Endodermal cell (in vitro differentiated cells): ENCODE data around the gene ZNF341. TPM values are rescaled to one million over a fixed set of nuclear protein-coding genes. Genes with fewer than 3 reads are reported as not detected.

Experiments
- DNase-seq: peaks from one replicate; pipeline ENCODE4 v3.0.0-alpha.2; 2017
- H3K27ac ChIP-seq: 2 replicates; pipeline ENCODE4 v1.5.1; 2013; ENCODE audit warnings: mild to moderate bottlenecking, low read depth, low read length, moderate library complexity
- H3K27me3 ChIP-seq: 2 replicates; pipeline ENCODE4 v1.6.1; 2013; ENCODE audit warnings: mild to moderate bottlenecking, low read length, moderate library complexity; ENCODE audit not compliant: insufficient read depth, control insufficient read depth, poor library complexity, severe bottlenecking
- H3K36me3 ChIP-seq: 2 replicates; pipeline ENCODE4 v1.7.0; 2013; ENCODE audit warnings: mild to moderate bottlenecking, low read length, moderate library complexity; ENCODE audit not compliant: control insufficient read depth, insufficient read depth
- H3K4me1 ChIP-seq: one replicate; pipeline ENCODE4 v1.7.0; 2013; ENCODE audit warnings: low read length; ENCODE audit not compliant: control insufficient read depth, insufficient read depth
- H3K4me3 ChIP-seq: 2 replicates; pipeline ENCODE4 v1.5.1; 2013; ENCODE audit warnings: mild to moderate bottlenecking, low read length, moderate library complexity
- H3K9ac ChIP-seq: 2 replicates; pipeline ENCODE4 v1.6.1; 2013; ENCODE audit warnings: mild to moderate bottlenecking, low read length, moderate library complexity; ENCODE audit not compliant: poor library complexity, severe bottlenecking; ENCODE audit errors: extremely low read depth
- H3K9me3 ChIP-seq: 2 replicates; pipeline ENCODE4 v1.6.1; 2013; ENCODE audit warnings: mild to moderate bottlenecking, low read length, moderate library complexity; ENCODE audit not compliant: control insufficient read depth
- H3K27ac Mint-ChIP-seq: 2 replicates; pipeline ENCODE4 v1.8.0; 2020; ENCODE audit warnings: mixed read lengths
- H3K27me3 Mint-ChIP-seq: 2 replicates; pipeline ENCODE4 v1.8.0; 2021; ENCODE audit warnings: mild to moderate bottlenecking, mixed read lengths; ENCODE audit not compliant: insufficient read depth
- H3K36me3 Mint-ChIP-seq: 2 replicates; pipeline ENCODE4 v1.8.0; 2020; ENCODE audit warnings: low read depth, mixed read lengths
- H3K4me1 Mint-ChIP-seq: 2 replicates; pipeline ENCODE4 v1.8.0; 2020; ENCODE audit warnings: mixed read lengths
- H3K4me3 Mint-ChIP-seq: 2 replicates; pipeline ENCODE4 v1.8.0; 2020; ENCODE audit warnings: mild to moderate bottlenecking, moderate library complexity, mixed read lengths
- H3K9me3 Mint-ChIP-seq: 2 replicates; pipeline ENCODE4 v1.8.0; 2020; ENCODE audit warnings: mild to moderate bottlenecking, mixed read lengths
- WGBS, 2 experiments: methylation state at CpG; one replicate each; pipeline versions ENCODE4 v1.1.5 to v1.1.7; 2013; ENCODE audit warnings: missing lambda C conversion rate in 2 of 2, mixed read lengths in 1 of 2; ENCODE audit not compliant: insufficient coverage in 1 of 2, insufficient read length in 1 of 2; 5-methylcytosine and 5-hydroxymethylcytosine counted together
- total RNA-seq, 2 donors: library from RNA; stranded (reverse); fragmentation: NEBNext Ultra II Directional in 1 of 2; extraction: Animal tissue kit (Norgen Biotek cat#: 25700) in 1 of 2; gene quantifications; 2 replicates in 1 of 2; 3 replicates in 1 of 2; pipeline ENCODE4 v1.2.1, GENCODE V29; 2021
- TF ChIP-seq, protein P1 (sequence below): fragments of 200-600 bp; sonication (generic); conservative IDR thresholded peaks from 2 replicates; pipeline ENCODE4 v1.5.0; 2021; ENCODE audit warnings: antibody characterized with exemption, mild to moderate bottlenecking

ZNF341 gene
- total RNA-seq, 2 donors from 2014 or later = 5.4 to 6.5 TPM

- Mint-ChIP-seq H3K36me3 (peaks cover 23% of the 10 kb centered on the region), H3K4me3 (no peak overlapping the region), H3K9me3 (no peaks in the 10 kb centered on the region), H3K27ac (peak overlapping the region; percentile 63), H3K27me3 (no peaks in the 10 kb centered on the region), H3K4me1 (peaks cover 78% of the 10 kb centered on the region)
- no peak for DNase-seq
- 90 to 92% methylated on average over 2 to 3 of the region's 3 CpGs for WGBS, 2 experiments
- Histone ChIP-seq H3K4me1 (peaks cover 32% of the 10 kb centered on the region), H3K36me3 (no peaks in the 10 kb centered on the region), H3K27me3 (no peaks in the 10 kb centered on the region), H3K9ac (no peak overlapping the region), H3K4me3 (no peak overlapping the region), H3K27ac (no peak overlapping the region), H3K9me3 (no peaks in the 10 kb centered on the region)
- TF ChIP-seq, protein P1, sequence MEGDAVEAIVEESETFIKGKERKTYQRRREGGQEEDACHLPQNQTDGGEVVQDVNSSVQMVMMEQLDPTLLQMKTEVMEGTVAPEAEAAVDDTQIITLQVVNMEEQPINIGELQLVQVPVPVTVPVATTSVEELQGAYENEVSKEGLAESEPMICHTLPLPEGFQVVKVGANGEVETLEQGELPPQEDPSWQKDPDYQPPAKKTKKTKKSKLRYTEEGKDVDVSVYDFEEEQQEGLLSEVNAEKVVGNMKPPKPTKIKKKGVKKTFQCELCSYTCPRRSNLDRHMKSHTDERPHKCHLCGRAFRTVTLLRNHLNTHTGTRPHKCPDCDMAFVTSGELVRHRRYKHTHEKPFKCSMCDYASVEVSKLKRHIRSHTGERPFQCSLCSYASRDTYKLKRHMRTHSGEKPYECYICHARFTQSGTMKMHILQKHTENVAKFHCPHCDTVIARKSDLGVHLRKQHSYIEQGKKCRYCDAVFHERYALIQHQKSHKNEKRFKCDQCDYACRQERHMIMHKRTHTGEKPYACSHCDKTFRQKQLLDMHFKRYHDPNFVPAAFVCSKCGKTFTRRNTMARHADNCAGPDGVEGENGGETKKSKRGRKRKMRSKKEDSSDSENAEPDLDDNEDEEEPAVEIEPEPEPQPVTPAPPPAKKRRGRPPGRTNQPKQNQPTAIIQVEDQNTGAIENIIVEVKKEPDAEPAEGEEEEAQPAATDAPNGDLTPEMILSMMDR = no peak
Observed at GRCh38 chr20:33829636-33830035, 97.8 kb downstream of the ZNF341 start.

DNA sequence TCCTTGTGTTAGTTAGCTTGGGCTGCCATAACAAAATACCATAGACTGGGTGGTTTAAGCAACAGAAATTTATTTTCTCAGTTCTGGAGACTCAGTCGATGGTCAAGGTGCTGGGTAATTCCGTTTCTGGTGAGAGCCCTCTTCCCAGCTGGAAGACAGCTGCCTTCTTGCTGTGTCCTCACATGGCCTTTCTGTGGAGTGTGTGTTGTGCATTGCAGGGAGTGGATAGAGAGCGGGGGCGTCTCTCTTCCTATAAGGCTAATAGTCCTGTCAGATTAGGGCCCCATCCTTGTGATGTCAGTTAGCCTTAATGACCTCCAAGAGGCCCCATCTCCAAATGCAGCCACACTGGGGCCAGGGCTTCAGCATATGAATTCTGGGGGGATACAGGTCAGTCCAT lies 98.6 kb downstream of the ZNF341 start:
- no peak overlapping the region for H3K27ac ChIP-seq
- peaks cover 6% of the 10 kb centered on the region for H3K9me3 ChIP-seq
- no peak overlapping the region for H3K4me3 Mint-ChIP-seq
- H3K4me3 ChIP-seq = no peak overlapping the region
- WGBS, 2 experiments = 83 to 98% methylated on average over 1 to 4 of the region's 4 CpGs
- H3K9me3 Mint-ChIP-seq = peaks cover 2% of the 10 kb centered on the region
- no peaks in the 10 kb centered on the region for H3K27me3 Mint-ChIP-seq
- no peak overlapping the region for H3K27ac Mint-ChIP-seq
- H3K36me3 Mint-ChIP-seq = peaks cover 31% of the 10 kb centered on the region
- no peak overlapping the region for H3K9ac ChIP-seq
- H3K4me1 Mint-ChIP-seq = peaks cover 71% of the 10 kb centered on the region
- TF ChIP-seq, protein P1 = no peak
- DNase-seq = no peak
- H3K4me1 ChIP-seq = peaks cover 26% of the 10 kb centered on the region
- H3K36me3 ChIP-seq = peaks cover 6% of the 10 kb centered on the region
- no peaks in the 10 kb centered on the region for H3K27me3 ChIP-seq

- no peak for DNase-seq
- H3K4me1 ChIP-seq = peaks cover 16% of the 10 kb centered on the region
- no peaks in the 10 kb centered on the region for H3K27me3 ChIP-seq
- Mint-ChIP-seq H3K4me1 (peaks cover 59% of the 10 kb centered on the region), H3K27me3 (no peaks in the 10 kb centered on the region), H3K36me3 (peaks cover 38% of the 10 kb centered on the region), H3K4me3 (no peak overlapping the region), H3K27ac (peak overlapping the region; percentile 3), H3K9me3 (peaks cover 5% of the 10 kb centered on the region)
- H3K4me3 ChIP-seq = no peak overlapping the region
- H3K27ac ChIP-seq = peak overlapping the region; percentile 84
- no peak overlapping the region for H3K9ac ChIP-seq
- TF ChIP-seq, protein P1 = no peak
- peaks cover 12% of the 10 kb centered on the region for H3K9me3 ChIP-seq
- WGBS, 2 experiments = 56 to 79% methylated on average over 3 to 11 of the region's 11 CpGs
- peaks cover 10% of the 10 kb centered on the region for H3K36me3 ChIP-seq
Observed at GRCh38 chr20:33832103-33832804, 100.5 kb downstream of the ZNF341 start.
